T-helper 2 cell (primary cell): ENCODE results near the gene TRAPPC2L.
"Not testable (repeated sequence)": the region's sequence is repeated elsewhere in the genome, so short reads cannot be mapped to it uniquely, and the experiment has no call there.

Source experiments
- DNase-seq, 5 experiments: peaks; one replicate each; pipeline versions ENCODE4 v3.0.0 to v3.0.0-alpha.2; 2012 to 2022

TRAPPC2L gene

GRCh38 chr16:88893127-88893968, 36.4 kb downstream of the TRAPPC2L start:
- no peak for DNase-seq

- not testable (repeated sequence) for DNase-seq
Observed at GRCh38 chr16:88894266-88894665, 37.3 kb downstream of the TRAPPC2L start.

GRCh38 chr16:88894681-88895300, 37.9 kb downstream of the TRAPPC2L start:
- no peak for DNase-seq

- no peak for DNase-seq
Observed at GRCh38 chr16:88895335-88895734, 38.4 kb downstream of the TRAPPC2L start.

- no peak for DNase-seq
Observed at GRCh38 chr16:88896238-88897070, 39.5 kb downstream of the TRAPPC2L start.

- DNase-seq: no peak
Observed at GRCh38 chr16:88897696-88898425, 40.9 kb downstream of the TRAPPC2L start.

GRCh38 chr16:88899901-88900661, 43.2 kb downstream of the TRAPPC2L start:
- no peak for DNase-seq

GRCh38 chr16:88900662-88901052, 43.7 kb downstream of the TRAPPC2L start:
- no peak for DNase-seq

GRCh38 chr16:88901718-88902337, 44.9 kb downstream of the TRAPPC2L start:
- DNase-seq: no peak

- no peak for DNase-seq
Observed at GRCh38 chr16:88902744-88903143, 45.8 kb downstream of the TRAPPC2L start.

- DNase-seq: no peak
Observed at GRCh38 chr16:88903267-88903666, 46.3 kb downstream of the TRAPPC2L start.

GRCh38 chr16:88904676-88905365, 47.9 kb downstream of the TRAPPC2L start:
- no peak for DNase-seq

GRCh38 chr16:88905563-88905962, 48.6 kb downstream of the TRAPPC2L start:
- no peak for DNase-seq

GRCh38 chr16:88906020-88906419, 49.1 kb downstream of the TRAPPC2L start:
- no peak for DNase-seq

- DNase-seq: no peak
Observed at GRCh38 chr16:88906535-88907105, 49.7 kb downstream of the TRAPPC2L start.

- DNase-seq: no peak
Observed at GRCh38 chr16:88907768-88908167, 50.8 kb downstream of the TRAPPC2L start.

- DNase-seq: no peak
Observed at GRCh38 chr16:88908307-88908706, 51.4 kb downstream of the TRAPPC2L start.

- no peak for DNase-seq
Observed at GRCh38 chr16:88909431-88910210, 52.7 kb downstream of the TRAPPC2L start.
